PFSK-1 (cell line): Measurements from ENCODE around the gene ERBB3.

ENCODE experiments used
- FOXP2 ChIP-seq: optimal IDR thresholded peaks from 2 replicates; pipeline ENCODE3; 2011; ENCODE audit warnings: borderline replicate concordance, control low read depth, inconsistent platforms; ENCODE audit not compliant: insufficient read depth; ENCODE audit errors: extremely low read length, extremely low read depth
- POLR2AphosphoS5 ChIP-seq: IDR thresholded peaks from 2 replicates; pipeline ENCODE4 v1.6.1; 2012; ENCODE audit warnings: low read depth, mild to moderate bottlenecking, control low read depth, low read length, moderate library complexity
- REST ChIP-seq, 2 experiments: IDR thresholded peaks; 2 replicates each; pipeline versions ENCODE4 v1.6.1 to v1.8.0; 2011 to 2012; ENCODE audit warnings: low read depth in 2 of 2, low read length in 2 of 2, control low read depth in 1 of 2, inconsistent platforms in 1 of 2, mild to moderate bottlenecking in 1 of 2, moderate library complexity in 1 of 2; ENCODE audit not compliant: insufficient read depth in 1 of 2
- SIN3A ChIP-seq: IDR thresholded peaks from 2 replicates; pipeline ENCODE4 v1.6.1; 2012; ENCODE audit warnings: mild to moderate bottlenecking, low read length, moderate library complexity, borderline replicate concordance; ENCODE audit not compliant: insufficient read depth
- TAF1 ChIP-seq: IDR thresholded peaks from 2 replicates; pipeline ENCODE4 v1.6.1; 2012; ENCODE audit warnings: low read length, control low read depth, borderline replicate concordance; ENCODE audit not compliant: insufficient read depth

Gene ERBB3

DNA sequence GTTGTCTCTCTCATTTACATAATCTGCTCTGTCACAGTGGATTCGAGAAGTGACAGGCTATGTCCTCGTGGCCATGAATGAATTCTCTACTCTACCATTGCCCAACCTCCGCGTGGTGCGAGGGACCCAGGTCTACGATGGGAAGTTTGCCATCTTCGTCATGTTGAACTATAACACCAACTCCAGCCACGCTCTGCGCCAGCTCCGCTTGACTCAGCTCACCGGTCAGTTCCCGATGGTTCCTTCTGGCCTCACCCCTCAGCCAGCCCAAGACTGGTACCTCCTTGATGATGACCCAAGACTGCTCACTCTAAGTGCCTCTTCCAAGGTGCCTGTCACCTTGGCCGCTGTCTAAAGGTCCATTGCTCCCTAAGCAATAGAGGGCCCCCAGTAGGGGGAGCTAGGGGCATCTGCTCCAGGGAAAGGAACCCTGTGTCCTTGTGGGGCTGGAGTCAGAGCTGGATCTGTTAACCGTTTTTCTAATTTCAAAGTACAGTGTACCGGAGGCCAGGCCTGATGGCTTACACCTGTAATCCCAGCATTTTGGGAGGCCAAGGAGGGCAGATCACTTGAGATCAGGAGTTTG lies 5.1 kb downstream of the ERBB3 start:
- TF ChIP-seq TAF1 (no peak), SIN3A (no peak), REST (IDR thresholded peaks at IDR 0.05; ENCODE audit: insufficient read depth in 1 of 2, low read depth in 2 of 2, low read length in 2 of 2) (no peak), POLR2AphosphoS5 (no peak), FOXP2 (no peak)

DNA sequence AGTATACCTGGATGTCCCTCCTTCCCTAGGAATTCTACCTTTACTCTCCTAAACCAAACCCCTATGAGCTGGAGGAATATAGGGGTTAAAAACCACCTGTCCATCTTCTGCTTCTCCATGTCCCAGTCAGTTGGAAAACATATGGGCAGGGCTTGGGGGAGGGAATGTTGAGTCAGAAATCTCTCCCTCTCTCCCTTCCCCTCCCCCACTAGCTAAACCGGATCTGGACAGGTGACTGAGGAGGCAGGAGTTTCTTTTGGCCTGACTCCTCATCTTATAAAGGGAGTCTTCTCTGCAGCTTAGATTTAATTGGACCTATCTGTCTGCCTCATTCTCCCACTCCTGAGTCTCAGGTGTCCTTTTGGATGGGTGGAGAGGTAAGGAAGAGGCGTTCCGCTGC lies 6.1 kb downstream of the ERBB3 start:
- TF ChIP-seq REST (IDR thresholded peaks at IDR 0.05; ENCODE audit: insufficient read depth in 1 of 2, low read depth in 2 of 2, low read length in 2 of 2) (no peak), FOXP2 (no peak)

GRCh38 chr12:56086608-56087007 lies 6.6 kb downstream of the ERBB3 start:
- no peak for TF ChIP-seq SIN3A
- TF ChIP-seq POLR2AphosphoS5, result no peak
- TF ChIP-seq REST (IDR thresholded peaks at IDR 0.05; ENCODE audit: insufficient read depth in 1 of 2, low read depth in 2 of 2, low read length in 2 of 2), result no peak
- no peak for TF ChIP-seq FOXP2

DNA sequence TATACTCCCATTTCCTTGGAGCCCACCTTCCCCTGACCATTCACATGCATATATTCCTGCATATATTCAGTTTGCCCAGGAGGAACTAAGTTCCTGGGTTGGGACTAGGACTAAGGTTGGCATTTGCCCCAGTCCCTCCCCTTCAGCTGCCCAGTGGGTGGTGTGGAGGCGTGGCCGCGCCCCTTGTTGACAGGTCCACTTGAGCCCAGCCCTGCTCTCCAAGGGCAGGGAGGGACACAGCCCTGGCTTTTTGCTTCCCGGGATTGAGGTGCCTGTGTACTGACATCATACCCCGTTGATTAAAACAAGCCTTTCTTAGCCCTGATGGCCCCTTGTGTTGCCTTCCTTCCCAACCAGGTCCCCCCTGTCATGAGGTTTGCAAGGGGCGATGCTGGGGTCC lies 7.3 kb downstream of the ERBB3 start:
- TF ChIP-seq SIN3A, result no peak
- no peak for TF ChIP-seq REST (IDR thresholded peaks at IDR 0.05; ENCODE audit: insufficient read depth in 1 of 2, low read depth in 2 of 2, low read length in 2 of 2)
- no peak for TF ChIP-seq TAF1
- TF ChIP-seq FOXP2, result no peak
- no peak for TF ChIP-seq POLR2AphosphoS5

DNA sequence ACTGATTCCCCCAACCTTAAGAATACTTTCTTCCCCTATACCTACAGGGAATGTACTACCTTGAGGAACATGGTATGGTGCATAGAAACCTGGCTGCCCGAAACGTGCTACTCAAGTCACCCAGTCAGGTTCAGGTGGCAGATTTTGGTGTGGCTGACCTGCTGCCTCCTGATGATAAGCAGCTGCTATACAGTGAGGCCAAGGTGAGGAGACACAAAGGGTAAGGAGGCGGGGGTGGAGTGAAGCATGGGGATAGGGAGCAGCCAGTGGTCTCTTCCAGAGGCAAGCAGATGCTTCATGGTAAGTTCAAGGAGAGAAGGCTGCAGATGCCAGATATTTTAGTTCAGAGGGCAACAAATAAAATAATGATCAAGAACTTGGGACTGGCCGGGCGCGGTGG lies 17.8 kb downstream of the ERBB3 start:
- TF ChIP-seq POLR2AphosphoS5 (no peak), FOXP2 (no peak), SIN3A (no peak), REST (IDR thresholded peaks at IDR 0.05; ENCODE audit: insufficient read depth in 1 of 2, low read depth in 2 of 2, low read length in 2 of 2) (no peak), TAF1 (no peak)
